Activated T-cell treated with anti-CD3 and anti-CD28 coated beads for 1 hour (primary cell): ENCODE measurements around the gene WDR35.

Experiments used
- DNase-seq: peaks from one replicate; pipeline ENCODE4 v3.0.0-alpha.2; 2020; ENCODE audit warnings: low read depth

WDR35 gene

GRCh38 chr2:19868701-19869580, 121.0 kb downstream of the WDR35 start:
- DNase-seq, result peak; percentile 62

DNA sequence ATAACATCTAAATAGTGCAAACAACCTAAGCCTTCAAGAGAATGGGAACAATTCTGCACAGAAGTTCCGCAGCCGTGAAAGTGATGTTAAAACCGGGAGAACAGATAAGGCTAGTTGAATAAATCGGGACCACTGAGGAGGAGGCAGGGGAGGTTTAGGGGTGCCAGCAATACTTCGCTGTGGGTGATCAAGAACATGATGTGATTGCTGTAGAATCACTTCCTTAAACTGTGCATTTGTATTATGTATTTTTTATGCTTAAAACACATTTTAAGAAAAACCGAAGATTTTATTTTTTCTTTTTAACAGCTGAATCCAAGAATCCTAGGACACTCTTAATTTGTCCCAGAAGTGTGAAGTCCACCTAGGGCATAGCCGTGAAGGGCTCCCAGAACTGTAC, 121.7 kb downstream of the WDR35 start:
- no peak for DNase-seq

DNA sequence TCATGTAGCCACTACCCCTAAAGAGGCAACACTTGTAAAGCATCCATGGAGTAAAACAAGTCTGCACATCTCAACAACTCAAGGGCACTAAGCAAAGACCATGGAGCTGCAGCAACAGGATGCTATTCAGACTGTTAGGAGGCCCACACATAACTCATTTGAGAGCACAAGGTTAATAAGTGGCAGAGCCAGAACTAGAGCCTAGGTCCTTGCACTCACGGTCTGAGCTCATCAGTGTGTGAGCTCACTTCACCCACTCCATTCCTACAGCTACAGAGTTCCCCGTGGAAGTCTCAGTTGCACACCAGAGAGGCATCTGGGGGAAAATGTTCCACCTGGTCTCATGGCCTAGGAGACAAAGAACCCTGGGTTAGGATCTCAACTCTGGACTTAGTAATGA, 123.1 kb downstream of the WDR35 start:
- no peak for DNase-seq

DNA sequence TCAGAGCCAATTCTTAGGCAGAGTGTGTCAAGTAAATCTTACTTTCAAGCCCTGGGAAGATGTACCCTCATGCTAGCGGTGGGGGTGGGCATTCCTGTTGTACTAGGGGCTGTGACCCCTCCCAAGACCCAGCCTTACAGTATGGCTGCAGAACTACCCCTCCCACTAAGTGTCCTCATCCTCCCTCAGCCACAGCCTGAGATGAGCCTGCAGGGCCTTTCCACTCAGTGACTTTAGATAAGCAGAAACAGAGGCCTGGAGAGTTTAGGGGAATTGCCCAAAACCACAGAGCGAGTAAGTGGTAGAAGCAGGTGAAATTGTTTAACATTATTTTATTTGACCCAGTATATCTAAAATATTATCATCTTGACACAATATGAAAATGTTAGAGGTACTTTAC, 124.8 kb downstream of the WDR35 start:
- DNase-seq, result no peak

GRCh38 chr2:19864381-19864780, 125.5 kb downstream of the WDR35 start:
- DNase-seq, result no peak

DNA sequence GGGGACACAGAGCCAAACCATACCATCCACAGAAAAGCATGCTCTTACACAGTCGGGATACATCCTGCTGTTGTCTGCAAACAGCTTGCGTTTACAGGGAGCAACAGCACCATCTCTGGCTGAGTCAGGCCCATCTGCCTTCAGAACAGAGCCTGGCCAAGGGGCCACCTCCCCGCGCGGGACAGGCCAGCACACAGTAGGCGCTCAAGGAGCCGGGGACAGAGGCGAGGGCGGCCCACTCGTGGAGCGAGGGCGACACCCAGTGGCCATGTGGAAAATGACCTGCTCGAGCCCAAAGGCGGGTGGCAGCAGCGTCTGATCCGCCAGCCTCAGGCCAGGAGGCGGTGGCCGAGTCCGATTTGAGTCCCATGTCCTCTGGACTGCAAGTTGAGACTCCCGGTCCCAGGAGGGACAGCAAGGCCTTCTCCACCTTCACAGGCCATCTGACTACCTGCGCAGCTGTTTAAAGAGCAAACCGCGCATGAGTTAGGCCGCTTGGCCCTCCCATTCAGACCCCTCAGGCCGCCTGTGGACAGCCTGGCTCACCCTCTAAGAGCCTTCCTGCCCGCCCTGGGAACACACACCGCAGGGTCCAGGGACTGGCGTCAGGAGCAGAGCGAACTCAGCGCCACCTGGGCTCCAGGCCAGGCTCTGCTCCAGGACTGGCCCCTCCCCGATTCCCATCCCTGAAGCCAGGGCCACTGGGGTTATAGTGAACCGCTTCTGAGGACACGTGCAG, 126.4 kb downstream of the WDR35 start:
- DNase-seq, result peak; percentile 60

DNA sequence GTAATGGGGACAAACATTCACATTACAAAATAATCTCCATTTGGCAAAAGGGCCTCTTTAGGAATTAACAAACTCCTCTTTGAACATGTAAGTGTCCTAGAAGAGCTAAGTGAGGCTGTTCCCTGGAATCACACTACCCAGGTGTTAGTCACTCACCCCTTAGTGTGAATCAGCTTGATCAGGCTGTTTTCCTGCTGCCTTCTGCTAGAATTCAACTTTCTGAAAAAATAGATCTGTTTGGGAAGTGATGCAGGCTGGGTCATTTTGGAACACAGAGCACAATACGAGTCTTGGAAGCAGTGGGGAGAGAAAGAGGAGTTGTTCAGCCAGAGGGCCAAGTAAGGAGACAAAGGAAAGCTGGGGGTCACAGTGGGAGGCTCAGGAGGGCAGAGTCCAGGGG, 128.1 kb downstream of the WDR35 start:
- no peak for DNase-seq
